ENCODE measurements around the gene FAM50B.

DNA sequence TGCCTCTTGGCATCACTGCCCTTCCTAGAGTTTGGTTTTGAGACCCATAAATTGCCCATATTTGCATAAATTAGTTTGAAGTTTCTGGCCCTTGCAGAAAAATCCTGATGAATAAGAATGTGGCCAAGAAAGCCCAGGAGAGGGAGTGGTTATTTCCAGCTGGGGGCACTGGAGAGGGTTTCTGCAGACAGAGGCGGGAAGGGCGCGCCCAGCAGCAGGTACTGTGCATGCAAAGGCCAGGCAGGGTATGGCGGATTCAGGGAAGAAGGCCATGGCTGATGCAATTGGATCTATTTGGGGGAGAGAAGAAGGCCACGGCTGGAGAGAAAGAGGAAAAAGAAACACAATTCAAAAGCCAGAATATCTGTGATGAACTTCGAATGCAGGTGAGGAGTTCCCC lies 49.5 kb upstream of the FAM50B start:
- no peak for TF ChIP-seq POLR2AphosphoS5 (IDR thresholded peaks at IDR 0.05)
- TF ChIP-seq, protein P1, sequence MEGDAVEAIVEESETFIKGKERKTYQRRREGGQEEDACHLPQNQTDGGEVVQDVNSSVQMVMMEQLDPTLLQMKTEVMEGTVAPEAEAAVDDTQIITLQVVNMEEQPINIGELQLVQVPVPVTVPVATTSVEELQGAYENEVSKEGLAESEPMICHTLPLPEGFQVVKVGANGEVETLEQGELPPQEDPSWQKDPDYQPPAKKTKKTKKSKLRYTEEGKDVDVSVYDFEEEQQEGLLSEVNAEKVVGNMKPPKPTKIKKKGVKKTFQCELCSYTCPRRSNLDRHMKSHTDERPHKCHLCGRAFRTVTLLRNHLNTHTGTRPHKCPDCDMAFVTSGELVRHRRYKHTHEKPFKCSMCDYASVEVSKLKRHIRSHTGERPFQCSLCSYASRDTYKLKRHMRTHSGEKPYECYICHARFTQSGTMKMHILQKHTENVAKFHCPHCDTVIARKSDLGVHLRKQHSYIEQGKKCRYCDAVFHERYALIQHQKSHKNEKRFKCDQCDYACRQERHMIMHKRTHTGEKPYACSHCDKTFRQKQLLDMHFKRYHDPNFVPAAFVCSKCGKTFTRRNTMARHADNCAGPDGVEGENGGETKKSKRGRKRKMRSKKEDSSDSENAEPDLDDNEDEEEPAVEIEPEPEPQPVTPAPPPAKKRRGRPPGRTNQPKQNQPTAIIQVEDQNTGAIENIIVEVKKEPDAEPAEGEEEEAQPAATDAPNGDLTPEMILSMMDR (IDR thresholded peaks at IDR 0.05 in 8 of 11, conservative IDR thresholded peaks at IDR 0.05 in 3 of 11), result no peak
- no peak for TF ChIP-seq POLR2A (IDR thresholded peaks at IDR 0.05)

All from spleen (tissue), 7 donors.